GM18508 (cell line): ENCODE data around the gene TMSB10.
A peak's percentile ranks its signal among the peaks of the same experiment; 100 is the strongest.
"Not testable (repeated sequence)": the region's sequence is repeated elsewhere in the genome, so short reads cannot be mapped to it uniquely, and the experiment has no call there.

ENCODE experiments used
- ATAC-seq: cut with Tn5 transposase; IDR thresholded peaks from one replicate; pipeline ENCODE4 v1.9.1; 2021; ENCODE audit warnings: moderate number of reproducible peaks; ENCODE audit not compliant: insufficient read depth, unreplicated experiment

Gene TMSB10

DNA sequence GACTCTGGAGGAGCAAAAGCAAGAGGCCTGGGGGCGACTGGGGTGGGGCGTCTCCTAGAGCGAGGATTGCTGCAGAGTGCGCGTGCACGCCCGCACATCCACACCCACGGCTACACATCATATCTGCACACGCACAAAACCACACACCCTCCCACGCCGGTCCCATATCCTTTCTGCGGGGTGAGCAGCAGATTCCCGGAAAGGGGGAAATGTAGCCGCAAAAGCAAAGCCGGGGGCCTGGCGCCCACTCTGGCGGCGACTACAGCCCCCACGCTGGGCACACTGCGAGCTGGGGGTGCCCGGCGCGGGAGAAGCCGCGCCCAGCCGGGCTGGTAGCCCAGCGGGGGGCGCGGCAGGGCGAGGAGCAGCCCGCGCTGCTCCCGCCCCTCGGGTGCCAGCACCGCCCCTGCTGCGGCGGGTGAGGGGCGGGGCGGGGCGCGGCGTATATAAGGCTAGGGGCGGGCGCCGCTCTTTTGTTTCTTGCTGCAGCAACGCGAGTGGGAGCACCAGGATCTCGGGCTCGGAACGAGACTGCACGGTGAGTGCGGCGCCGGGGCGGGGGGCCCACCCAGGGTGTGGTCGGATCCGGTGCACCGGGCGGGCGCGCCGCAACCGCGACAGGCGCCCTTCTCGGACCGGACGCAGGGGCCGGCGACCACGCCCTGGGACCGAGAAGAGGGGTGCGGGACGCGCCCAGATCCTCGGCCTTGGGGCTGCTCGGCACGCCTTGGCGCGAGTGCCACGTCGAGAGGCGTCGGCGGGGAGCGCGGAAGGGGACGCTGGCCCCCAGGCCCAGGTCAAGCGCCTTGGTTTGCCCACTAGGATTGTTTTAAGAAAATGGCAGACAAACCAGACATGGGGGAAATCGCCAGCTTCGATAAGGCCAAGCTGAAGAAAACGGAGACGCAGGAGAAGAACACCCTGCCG is at the start of gene TMSB10:
TSS of gene TMSB10 (plus strand) at position 476 of the 927 bp plus-strand sequence.
- peak; percentile 43 for ATAC-seq

GRCh38 chr2:84855731-84856130 is 49.7 kb upstream of the TMSB10 start:
- ATAC-seq = no peak

DNA sequence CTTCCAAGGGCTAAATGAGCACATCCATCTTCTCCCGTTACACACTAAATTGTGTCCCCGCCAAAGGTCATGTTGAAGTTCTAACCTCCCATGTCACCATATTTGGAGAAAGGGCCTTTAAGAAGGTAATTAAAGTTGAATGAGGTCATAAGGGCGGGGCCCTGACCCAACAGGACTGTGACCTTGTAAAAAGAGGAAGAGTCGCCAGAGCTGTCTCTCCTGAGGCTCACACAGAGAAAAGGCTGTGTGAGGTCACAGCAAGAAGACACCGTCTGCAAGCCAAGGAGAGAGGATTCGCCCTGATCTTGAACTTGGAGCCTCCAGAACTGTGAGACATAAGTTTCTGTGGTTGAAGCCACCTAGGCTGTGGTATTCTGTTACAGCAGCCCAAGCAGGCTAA is 48.7 kb upstream of the TMSB10 start:
- no peak for ATAC-seq

GRCh38 chr2:84857566-84857965 is 47.9 kb upstream of the TMSB10 start:
- ATAC-seq = no peak

DNA sequence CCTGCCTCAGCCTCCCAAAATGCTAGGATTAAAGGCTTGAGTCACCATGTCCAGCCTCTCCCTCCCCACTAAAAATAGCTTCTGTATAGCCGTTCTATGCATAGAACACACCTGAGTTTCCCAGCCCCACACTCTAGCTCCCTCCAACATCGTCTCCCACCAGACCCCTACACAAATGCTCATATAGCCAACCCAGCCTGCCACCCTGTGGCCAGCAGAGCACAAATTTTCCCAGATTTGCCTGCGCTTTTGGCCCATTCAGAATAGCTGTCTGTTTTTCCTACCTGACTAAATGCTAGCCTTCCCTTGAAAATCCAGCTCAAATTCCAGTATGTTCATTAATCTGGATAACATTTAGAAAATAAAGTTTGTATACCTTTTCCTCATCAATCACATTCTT is 47.3 kb upstream of the TMSB10 start:
- no peak for ATAC-seq

DNA sequence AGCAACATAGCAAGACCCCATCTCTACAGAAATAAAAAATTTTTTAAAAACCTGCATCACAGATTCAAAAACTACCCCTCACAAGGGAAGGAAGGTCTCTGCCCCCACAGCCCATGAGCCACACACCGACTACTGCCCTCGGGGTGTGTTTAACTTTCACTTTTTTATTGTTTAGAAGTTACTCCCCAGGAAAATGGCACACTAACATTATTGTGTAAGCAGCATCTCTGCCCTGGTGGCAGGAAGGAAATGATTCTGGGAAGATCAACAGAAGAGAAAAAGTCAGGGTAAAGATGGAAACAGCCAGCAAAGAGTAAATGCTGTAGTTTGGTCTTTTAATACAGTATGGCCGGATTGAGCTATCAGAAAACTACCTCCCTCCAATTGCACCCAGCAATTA is 46.5 kb upstream of the TMSB10 start:
- ATAC-seq = no peak

DNA sequence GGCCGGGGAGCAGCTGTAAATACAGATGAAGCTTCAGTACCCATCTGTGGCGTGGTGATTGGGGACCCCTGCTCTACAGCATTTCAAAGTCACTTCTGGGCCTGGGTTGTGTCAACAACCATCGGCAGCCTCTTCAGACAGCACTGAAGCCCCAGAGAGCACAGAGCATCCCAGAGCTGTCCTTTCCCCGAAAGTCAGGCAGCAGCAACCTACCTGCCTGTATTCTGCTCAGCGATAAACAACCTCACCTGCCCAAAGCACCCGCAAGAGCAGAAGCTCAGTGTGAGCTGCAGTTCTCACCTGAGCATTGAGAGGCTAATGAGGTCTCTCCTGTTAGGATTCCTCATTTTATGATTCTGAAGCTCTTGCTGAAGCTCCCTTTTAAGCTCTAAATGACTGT is 43.9 kb upstream of the TMSB10 start:
- no peak for ATAC-seq

- ATAC-seq = no peak
Measured at GRCh38 chr2:84862006-84862405, 43.5 kb upstream of the TMSB10 start.

DNA sequence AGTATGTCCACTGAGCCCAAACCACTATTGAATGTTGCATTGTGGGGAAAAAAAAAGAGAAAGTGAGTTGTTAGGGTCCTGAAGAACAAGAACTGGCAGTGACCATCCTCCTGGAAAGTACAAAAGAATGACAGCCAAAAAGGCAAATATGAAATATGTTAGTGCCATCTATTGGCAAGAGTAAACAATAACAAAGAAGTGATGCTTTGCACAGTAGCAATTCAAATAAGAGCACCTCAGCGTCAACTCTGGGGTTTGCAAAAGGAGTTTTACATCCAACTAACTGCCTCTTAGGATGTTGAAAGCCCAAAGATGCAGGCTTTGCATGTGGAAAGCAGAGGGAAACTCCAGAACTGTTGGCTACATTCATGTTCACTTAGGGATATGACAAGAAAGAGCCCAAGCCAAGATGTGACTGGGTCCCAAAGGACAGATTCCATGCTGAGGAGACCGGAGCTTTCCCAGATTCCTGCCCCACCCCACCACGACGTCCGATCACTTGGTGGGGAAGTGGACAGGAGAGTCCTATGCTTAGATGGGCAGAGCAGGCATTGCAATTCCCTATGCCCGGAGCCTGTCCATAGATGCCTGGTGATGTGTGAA is 40.2 kb upstream of the TMSB10 start:
- no peak for ATAC-seq

GRCh38 chr2:84866122-84866521 is 39.3 kb upstream of the TMSB10 start:
- ATAC-seq = no peak

DNA sequence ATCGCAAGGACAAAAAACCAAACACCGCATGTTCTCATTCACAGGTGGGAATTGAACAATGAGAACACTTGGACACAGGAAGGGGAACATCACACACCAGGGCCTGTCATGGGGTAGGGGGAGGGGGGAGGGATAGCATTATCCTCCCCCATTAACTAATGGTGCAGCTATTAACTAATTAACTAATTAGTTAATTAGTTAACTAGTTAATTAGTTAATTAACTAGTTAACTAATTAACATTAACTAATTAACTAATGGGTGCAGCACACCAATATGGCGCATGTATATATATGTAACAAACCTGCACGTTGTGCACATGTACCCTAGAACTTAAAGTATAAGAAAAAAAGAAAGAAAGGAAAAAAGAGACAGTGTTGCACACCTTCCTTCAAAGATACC is 37.1 kb upstream of the TMSB10 start:
- ATAC-seq = not testable (repeated sequence)

DNA sequence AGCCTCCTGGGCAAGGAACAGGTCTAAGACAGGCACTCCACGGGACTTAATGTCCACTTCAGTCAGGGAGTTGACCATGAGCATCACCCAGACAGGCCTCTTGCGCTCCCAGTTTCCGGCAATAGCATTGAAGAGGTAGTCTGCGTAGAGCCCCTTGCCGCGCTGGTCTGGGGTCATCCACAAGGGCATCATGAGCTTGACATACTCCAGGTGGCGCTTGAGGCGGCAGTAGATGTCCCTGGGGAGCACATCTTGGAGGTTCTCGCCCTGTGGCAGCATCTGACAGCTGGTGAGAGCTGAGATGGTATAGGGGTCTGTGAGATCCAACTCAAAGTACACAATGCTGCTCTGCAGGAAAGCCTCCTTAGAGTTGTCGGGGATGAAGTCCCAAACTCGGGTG is 35.1 kb upstream of the TMSB10 start:
- ATAC-seq = no peak

GRCh38 chr2:84872691-84873090 is 32.8 kb upstream of the TMSB10 start:
- not testable (repeated sequence) for ATAC-seq

DNA sequence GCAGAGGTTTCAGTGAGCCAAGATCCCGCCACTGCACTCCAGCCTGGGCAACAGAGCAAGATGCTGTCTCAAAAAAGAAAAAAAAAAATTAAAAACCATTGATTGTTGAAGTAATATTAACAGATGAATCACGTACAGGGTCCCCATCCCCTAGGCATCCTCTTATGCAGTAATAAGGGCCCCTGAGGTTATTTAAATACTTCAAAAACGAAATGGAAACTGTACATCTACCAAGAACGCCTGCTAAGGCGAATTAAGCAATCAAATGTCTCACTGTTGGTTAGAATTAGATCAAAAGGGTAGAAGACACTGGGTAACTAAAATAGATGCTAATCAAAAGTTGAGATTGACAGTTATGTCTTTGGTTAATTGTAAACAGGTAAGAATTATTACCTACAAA is 32.1 kb upstream of the TMSB10 start:
- ATAC-seq = no peak

GRCh38 chr2:84874381-84875212 is 30.9 kb upstream of the TMSB10 start:
- ATAC-seq = no peak

DNA sequence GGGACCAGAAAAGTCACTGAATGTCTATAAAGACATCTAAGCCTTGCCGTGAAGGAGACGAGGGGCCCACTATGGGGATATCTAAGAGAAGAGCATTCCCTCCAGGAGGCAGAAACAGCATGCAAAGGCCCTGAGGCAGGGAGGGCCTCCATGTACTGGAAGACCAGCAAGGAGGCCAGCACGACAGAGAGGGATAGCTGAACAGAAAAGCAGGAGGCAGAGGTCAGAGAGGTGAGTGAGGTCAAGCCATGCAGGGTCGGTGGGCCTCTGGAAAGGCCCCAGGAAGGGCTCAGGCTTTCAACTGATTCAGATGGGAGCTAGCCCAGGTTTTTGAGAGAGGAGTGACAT is 30.3 kb upstream of the TMSB10 start:
- ATAC-seq = no peak

DNA sequence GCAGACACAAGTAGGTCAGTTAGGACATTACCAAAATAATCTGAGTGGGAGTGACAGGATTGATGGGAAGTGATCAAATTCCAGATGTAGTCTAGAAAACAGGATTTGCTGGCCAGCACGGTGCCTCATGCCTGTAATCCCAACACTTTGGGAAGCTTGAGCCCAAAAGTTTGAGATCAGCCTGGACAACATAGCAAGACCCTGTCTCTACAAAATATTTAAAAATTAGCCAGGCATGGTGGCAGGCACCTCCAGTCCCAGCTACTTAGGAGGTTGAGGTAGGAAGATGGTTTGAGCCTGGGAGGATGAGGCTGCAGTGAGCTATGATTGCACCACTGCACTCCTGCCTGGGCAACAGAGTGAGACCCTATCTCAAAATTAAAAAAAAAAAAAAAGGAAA is 29.8 kb upstream of the TMSB10 start:
- not testable (repeated sequence) for ATAC-seq

GRCh38 chr2:84876369-84876768 is 29.1 kb upstream of the TMSB10 start:
- ATAC-seq = no peak

GRCh38 chr2:84878459-84878858 is 27.0 kb upstream of the TMSB10 start:
- ATAC-seq = no peak

GRCh38 chr2:84878896-84879583 is 26.4 kb upstream of the TMSB10 start:
- ATAC-seq = no peak
